NCI-H2227 treated with DMSO at 0.1 percent for 48 hours (cell line): ENCODE data around the gene TFE3.

Experiments used
- DNase-seq: peaks from one replicate; lab custom pipeline; 2025; lab: John Stamatoyannopoulos, UW

Gene TFE3

GRCh38 chrX:49043220-49043986, at the start of gene TFE3:
Gene TFE3 (minus strand): TSS chrX:49043357. CDS start chrX:49043226, 131 bp downstream.
- DNase-seq = peak; percentile 100

- no peak for DNase-seq
Observed at GRCh38 chrX:49089553-49089952, 46.4 kb upstream of the TFE3 start.

- DNase-seq = no peak
Observed at GRCh38 chrX:49082271-49082871, 39.2 kb upstream of the TFE3 start.

DNA sequence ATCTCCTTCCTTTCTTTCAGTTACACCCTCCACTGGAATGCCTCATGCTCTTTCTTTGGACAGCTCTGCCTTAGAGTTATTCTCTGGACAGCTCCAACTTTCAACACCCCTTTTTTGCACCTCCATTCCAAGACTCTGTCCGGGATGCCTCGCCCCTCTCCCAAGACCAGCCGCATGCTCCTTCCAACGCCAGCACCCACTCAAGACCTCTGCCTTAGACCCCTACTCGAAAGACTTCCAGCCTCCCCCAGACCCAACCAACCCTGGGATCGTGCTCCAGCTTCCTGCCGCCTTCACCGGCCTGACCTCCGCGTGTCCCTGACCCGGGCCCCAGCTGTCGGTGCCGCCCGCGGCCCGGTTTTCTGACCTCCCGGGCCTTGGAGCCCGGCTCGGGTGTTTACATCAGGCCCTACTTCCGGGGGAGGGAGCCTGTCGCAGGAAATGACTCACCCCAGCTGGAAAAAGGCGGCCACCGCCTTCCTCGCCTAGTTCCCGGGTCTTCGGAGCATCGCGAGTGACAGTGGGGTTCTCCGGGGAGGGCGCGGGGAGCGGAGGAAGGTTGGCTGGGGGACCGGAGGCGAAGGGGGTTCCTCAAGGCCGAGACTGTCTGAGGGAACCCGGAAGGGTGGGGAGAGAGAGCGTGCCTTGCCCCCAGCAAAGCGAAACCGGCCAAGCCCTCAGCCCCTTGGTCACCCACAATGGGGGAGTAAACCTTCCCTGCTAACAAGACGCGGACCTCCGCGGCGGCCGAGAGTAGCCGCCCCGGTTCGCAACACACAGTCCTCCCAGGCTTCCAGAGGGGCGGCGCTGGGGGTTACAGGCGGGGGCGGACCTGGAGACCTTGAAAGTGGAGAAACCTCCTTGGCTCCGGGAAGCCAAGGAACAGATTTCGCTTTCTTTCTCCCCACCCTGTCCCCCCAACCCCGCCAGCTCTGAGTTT, 36.6 kb upstream of the TFE3 start, which contains the start of gene WDR45:
Gene WDR45 (minus strand): TSS at position 399 of the 940 bp plus-strand sequence. CDS start 1,792 bp downstream, outside the sequence.
- peak; percentile 71 for DNase-seq

GRCh38 chrX:49077941-49078340, 34.8 kb upstream of the TFE3 start:
- no peak for DNase-seq

DNA sequence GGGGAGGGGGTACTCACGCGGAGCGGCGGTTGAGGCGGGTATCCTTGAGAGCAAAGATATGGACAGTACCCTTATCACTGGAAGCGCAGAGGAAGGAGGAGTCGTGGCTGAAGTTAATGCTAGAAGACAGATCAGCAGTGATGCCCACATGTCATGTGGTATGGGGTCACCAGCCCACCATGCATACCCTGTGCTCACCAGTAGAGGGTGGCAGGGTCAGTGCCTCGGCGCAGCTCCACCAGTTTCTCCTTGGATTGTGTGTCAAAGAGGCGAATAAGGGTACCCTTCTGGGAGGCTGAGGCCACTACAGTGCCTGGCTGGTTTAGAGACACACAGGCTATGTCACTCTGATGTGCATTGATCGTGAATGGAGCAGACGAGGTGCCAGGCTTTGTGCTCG, 32.2 kb upstream of the TFE3 start:
- DNase-seq = no peak

DNA sequence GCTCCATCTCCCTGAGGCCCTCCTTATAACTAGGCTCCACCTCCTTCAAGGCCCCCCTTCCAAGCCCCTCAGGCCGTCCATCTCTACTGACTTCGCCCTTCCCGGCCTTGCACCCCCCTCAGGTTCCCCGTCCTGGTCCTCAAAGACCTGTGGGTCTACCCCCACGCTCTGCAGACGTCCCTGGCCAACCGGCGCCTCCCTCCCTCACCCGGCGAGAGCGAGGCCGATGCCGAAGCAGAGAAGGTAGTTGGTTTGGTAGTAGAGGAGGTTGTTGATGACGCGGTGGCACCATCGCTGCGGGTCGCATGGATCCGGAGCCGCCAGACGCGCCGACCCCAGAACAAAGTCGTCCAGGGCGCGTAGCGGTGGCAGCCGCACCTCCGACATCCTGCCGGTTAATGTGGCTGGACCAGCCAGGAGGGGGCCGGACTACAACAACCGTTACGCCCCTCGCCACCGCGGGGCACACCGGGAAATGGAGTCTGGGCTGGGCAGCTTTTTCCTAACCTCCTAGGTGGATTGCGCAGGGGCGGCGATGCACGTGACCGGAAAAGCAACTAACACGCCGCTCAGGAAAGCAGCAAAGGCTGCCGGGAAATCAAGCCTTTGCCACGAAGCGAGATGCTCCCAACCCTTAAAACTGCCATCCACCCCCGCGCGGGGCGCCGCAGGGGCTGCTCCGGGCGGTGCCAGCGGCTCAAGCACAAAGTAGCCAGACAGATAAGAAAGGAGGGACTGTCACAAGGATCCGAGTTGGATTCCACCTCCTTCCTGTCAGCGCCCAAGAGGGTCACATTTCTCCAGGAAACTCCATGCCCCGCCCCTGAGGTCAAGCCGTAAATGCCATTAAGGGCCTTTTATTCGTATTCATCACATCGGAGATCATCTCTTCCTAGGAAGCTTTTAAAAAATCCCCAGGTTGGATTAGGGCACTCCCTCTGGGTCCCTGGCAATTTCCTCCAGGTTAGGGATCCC, 30.7 kb upstream of the TFE3 start, which contains the start of gene PRAF2:
Gene PRAF2 (minus strand): TSS at position 402 of the 975 bp plus-strand sequence. CDS start 15 bp downstream, at position 387.
- peak; percentile 96 for DNase-seq

DNA sequence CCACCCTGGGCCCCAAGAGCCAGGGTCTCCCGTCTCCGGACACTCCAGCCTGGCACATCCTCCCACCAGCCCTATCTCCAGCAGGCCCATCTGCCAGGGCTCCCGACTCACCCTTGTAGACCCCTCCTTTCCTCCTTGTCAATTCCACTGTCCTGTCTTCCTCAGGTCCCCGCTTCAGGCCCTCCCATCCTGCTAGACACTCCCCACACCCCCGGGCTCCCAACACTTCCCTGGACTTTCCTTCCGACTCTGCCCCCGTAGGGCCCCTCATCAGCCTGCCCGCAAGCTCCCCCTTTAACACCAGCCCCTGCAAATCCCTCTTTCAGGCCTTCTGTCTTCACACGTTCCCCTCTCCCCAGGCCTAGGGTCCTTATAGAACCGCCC, 29.5 kb upstream of the TFE3 start:
- DNase-seq = no peak

DNA sequence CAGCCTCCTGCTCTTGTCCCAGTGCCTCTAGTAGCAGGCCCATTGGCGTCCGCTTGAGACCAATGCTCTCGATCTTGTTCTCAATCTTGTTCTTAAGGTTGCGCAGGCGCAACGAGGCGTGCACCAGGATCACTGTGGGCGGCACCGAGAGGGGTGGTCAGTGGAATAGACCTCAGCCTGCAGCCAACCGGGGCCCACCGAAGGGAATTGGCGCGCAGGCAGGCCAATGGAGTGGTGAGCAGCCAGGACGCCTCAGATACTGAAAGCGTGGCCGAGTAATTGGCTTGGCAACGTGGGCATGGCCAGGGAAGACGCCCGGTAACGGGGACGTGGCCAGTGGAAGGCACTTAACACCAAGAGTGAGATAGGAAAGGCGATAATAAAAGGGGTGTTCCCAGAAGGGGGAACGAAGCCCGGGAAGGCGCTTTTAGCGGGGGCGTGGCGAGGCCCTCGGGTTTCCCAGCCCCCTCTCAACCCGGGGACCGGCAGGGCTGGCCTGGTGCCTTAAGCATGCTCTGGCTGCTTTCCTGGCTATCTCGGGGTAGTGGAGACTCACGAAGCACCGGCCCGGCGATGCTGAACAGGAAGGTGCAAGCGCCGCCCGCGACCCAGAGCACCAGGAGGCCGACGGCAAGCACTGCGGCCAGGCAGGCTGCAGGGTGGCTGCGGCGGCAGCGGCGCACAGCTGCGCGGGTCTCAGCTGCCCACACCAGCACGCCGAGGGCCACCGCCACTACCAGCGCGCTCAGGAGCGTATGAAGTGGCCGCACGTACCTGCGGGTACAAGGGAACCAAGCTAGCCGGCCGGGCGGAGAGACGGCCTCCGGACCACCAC, 28.9 kb upstream of the TFE3 start:
- peak; percentile 94 for DNase-seq

DNA sequence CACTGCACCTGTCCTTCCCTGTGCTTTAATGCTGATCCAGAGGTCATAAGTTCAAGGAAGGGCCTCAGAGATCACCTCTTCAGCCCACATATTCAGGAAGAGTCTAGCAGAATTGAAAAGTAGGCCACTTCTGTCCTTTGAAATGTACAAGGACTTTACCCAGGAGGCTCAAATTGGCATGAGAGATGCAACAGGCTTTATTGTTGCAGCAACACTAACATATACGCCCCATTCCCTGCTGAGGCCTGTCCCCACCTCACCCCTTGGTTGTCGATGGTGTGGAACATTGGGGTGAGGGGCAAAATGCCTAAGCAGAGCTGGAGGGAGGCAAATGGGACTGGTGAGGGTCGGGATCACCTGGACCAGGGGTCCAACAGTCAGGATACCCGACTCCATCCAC, 27.8 kb upstream of the TFE3 start:
- no peak for DNase-seq

- DNase-seq = no peak
Observed at GRCh38 chrX:49069038-49069437, 25.9 kb upstream of the TFE3 start.

- DNase-seq = no peak
Observed at GRCh38 chrX:49067285-49068120, 24.3 kb upstream of the TFE3 start.

DNA sequence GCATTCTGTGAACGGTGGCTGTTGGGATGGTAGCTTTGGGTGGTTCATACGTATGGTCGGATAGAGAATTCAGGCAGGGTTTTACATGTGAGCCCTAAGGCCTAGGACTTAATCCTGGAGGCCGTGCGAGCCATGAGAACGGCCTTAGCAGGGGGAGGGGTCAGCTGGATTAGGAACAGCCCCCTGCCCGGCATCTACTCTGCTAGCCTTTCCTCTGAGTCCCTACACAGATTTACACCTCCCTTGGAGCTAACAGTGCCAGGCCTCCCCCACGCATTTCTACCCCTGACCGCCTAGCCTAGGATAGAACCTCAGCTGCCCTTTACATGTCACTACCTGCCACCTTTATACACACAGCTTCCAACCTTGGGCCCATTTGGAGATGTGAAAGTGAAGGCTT, 23.5 kb upstream of the TFE3 start:
- no peak for DNase-seq

DNA sequence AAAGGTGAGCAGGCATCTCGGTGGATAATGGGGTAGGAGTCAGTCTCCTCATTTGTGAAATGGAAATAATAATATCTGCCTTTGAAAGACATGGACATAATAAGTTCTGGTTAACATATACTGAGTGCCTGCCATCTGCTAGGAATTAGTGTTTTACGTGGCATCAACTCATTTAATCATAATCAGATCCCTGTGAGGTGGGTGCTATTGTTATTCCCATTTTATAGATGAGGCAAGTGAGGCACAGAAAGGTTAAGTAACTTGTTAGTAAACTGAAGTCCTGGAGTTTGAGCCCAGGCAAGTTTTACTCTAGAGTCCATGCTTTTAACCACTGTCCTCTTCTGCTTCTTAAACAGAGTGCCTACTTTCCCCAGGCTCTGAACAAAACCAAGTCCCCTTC, 23.1 kb upstream of the TFE3 start:
- no peak for DNase-seq

- no peak for DNase-seq
Observed at GRCh38 chrX:49064735-49065134, 21.6 kb upstream of the TFE3 start.

DNA sequence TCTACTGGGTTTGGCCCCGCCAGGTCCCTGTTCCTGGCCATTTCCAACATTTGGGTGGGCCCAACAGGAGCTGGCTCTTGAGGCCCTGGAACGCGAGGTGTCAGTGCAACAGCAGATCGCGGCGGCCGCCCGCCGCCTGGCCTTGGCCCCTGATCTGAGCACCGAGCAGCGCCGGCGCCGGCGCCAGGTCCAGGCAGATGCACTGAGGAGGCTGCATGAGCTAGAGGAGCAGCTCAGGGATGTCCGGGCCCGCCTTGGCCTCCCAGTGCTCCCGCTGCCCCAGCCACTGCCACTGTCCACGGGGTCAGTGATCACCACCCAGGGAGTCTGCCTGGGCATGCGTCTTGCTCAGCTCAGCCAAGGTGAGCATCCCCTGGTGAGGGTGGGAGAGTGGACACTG, 21.1 kb upstream of the TFE3 start:
- DNase-seq = no peak

GRCh38 chrX:49063715-49064114, 20.6 kb upstream of the TFE3 start:
- no peak for DNase-seq

GRCh38 chrX:49061916-49062315, 18.8 kb upstream of the TFE3 start:
- DNase-seq = no peak

DNA sequence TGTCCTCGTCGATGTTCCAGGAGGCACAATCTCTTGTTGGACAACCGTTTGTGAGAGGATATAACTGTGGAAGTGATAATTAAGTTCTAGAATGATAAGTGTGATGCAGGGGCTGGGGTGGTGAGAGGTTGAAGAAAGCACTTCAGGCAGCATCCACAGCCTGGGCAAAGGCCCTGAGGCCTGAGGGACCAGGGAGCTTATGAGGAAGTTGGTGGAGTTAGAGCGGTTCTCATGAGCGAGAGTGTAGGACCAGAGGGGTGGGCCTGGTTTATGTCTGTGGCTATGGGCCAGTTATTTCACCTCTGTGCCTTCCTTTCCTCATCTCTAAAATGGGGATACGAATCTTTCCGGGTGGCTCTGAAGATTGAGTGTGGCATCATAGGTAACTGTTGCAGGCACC, 18.3 kb upstream of the TFE3 start:
- DNase-seq = no peak
